Right renal cortex interstitium (tissue), 3 donors: ENCODE results near the gene LRRC52. TPM values are rescaled to one million over a fixed set of nuclear protein-coding genes. Genes with fewer than 3 reads are reported as not detected.
"Not testable (repeated sequence)": the region's sequence is repeated elsewhere in the genome, so short reads cannot be mapped to it uniquely, and the experiment has no call there.

ENCODE experiments used
- DNase-seq, 3 donors: peaks; one replicate each; pipeline ENCODE4 v3.0.0-alpha.2; 2013; ENCODE audit warnings: low read depth in 3 of 3, low spot score in 2 of 3
- polyA plus RNA-seq, 3 donors: library from polyadenylated mRNA; unstranded; fragments of 120-200 nt; gene quantifications; one replicate each; pipeline ENCODE4 v1.2.1, GENCODE V29; 2013; ENCODE audit not compliant: insufficient read length in 3 of 3

LRRC52 gene
- polyA plus RNA-seq, 3 donors: not detected

DNA sequence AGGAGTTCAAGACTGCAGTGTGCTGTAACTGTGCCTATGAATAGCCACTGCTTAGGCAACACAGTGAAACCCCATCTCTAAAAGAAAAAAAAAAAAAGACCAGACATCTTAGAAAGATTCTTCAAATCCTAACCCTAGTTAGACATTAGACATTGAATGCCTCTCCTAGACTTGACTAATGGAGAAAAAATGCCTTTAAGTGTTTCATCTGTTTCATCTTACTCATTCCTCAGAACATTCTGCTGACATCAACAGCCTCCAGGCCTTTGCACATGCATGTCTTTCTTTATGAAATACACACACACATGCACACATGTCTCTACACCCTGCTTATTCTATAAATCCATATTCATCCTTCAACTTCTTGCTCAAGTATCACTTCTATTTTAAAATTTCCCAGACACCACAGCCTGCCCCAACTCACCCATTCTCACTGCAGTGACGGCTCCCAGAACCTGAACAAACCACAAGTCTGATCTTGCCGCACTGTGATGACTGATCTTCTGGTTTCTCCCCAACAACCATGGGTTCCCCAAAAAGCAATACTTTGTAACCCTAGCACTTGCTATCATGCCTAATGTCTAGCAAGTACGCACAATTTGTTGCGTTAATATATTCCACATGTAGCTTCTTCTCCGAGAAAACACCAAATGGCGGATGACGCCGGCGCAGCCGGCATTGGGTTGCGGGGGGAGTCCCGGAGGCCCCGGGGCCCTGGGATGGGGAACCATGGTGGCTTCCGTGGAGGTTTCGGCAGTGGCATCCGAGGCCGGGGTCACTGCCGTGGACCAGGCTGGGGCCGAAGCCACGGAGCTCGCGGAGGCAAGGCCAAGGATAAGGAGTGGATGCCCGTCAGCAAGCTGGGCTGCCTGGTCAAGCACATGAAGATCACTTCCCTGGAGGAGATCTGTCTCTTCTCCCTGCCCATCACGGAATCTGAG is 37.4 kb downstream of the LRRC52 start:
- DNase-seq: no peak

GRCh38 chr1:165581926-165582325 is 38.1 kb downstream of the LRRC52 start:
- DNase-seq: no peak

- no peak for DNase-seq
Observed at GRCh38 chr1:165586398-165586797, 42.6 kb downstream of the LRRC52 start.

DNA sequence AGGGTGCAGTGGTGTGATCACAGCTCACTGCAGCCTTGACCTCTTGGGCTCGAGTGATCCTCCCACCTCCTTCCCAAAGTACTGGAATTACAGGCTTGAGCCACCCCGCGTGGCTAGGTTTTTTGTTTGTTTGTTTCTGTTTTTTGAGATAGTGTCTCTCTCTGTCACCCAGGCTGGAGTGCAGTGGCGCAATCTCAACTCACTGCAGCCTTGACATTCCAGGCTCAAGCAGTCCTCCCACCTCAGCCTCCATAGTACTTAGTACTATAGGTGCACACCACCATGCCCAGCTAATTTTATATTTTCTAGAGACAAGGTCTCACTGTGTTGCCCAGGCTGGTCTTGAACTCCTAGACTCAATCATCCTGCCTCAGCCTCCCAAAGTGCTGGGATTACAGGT is 47.6 kb downstream of the LRRC52 start:
- not testable (repeated sequence) for DNase-seq

GRCh38 chr1:165592945-165593823 is 49.4 kb downstream of the LRRC52 start:
- DNase-seq: peak in 2 of 3 donors; percentile 61 to 63

DNA sequence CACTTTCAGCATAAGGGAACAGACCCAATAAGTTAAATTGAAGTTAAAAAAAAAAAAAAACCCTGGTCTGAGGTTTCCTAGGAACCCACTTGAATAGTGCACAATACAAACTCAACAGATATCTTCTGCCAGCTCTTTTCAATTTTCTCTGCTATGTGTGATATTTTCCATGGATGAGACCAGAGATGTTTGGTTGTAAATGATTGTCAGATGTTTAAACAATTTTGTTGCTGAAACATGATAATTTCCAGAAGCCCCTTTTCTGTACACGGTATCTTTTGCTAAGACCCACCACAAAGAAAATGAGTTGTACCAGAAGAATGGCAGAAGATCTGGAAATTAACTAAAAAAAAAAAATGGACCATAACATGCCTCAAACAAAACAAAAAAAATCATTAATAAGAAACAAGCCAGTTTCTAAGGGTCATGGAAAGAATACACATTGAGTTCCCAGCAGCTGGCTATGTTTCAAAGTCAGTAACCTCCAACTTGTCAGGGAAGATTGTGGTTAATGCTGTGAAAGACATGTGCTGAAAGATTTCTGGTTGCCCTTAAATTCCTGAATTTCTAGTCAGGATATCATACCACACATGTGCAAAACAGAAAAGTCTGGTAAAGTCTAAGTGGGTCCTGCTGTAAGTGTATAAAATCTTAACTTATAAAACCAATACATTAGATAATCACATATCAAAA is 51.6 kb downstream of the LRRC52 start:
- no peak for DNase-seq

GRCh38 chr1:165597883-165598675 is 54.3 kb downstream of the LRRC52 start:
- peak; percentile 89 to 94 (median 91) for DNase-seq

DNA sequence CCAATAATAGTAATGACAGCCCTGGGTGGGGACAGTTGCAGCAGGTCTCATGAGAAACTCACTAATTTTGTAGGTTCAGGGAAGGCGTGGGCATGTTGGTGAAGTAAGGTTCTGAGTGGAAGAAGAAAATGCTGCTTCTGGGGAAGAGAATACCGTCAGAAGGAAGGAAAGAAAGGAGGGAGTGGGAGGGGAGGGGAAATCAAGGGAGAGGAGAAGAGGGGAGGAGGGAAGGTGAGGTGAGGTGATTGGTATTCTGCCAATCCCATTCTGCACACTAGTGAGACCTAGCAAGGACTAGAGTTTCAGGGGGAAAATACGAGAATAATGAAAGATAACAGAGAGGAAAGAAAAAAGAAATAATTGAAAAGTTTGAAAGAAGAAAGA is 54.9 kb downstream of the LRRC52 start:
- DNase-seq: no peak

- no peak for DNase-seq
Observed at GRCh38 chr1:165600793-165601192, 57.0 kb downstream of the LRRC52 start.

DNA sequence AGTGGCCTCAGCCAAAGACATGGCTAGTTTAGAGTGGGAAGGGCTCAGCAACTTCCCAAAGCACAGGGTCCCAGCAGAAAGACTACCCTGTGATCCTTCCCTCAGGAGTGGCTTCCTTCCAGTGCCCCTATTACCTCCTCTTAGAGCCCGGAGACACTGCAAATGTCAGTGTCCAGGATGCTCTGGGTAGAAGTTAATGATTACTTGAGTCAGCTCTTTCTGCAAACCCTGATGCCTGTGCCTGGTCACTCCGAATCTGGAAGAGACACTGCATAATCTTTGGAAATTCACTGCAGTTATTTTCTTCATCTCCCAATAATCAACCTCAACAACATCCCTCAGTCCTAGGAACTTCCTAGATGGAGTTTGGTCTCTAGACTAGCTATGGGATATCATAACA is 60.0 kb downstream of the LRRC52 start:
- no peak for DNase-seq

- no peak for DNase-seq
Observed at GRCh38 chr1:165605246-165605645, 61.4 kb downstream of the LRRC52 start.

DNA sequence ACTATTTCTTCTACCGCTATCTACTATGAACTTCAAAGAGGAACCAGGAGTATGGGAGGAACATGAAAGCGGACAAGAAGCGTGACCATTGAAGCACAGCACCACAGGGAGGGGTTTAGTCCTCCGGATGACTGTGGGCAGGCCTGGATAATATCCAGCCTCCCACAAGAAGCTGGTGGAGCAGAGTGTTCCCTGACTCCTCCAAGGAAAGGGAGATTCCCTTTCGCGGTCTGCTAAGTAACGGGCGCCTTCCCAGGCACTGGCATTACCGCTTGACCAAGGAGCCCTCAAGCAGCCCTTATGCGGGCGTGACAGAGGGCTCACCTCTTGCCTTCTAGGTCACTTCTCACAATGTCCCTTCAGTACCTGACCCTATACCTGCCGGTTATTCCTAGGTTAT is 62.9 kb downstream of the LRRC52 start:
- DNase-seq: not testable (repeated sequence)

GRCh38 chr1:165610866-165611265 is 67.1 kb downstream of the LRRC52 start:
- no peak for DNase-seq

GRCh38 chr1:165612062-165612461 is 68.3 kb downstream of the LRRC52 start:
- no peak for DNase-seq

Other genes starting within 250 kb of the LRRC52 start
- not detected for gene LMX1A, start 187.3 kb upstream of the LRRC52 start, polyA plus RNA-seq
- gene RXRG, start 98.9 kb upstream of the LRRC52 start, polyA plus RNA-seq: 1 to 10 TPM; 1.4 to 3.0 (median 2.0) TPM
- 100 to 1,000 TPM; 203 to 231 (median 217) TPM for gene MGST3, start 87.2 kb downstream of the LRRC52 start, polyA plus RNA-seq
- 100 to 1,000 TPM; 123 to 131 (median 127) TPM for gene ALDH9A1, start 154.6 kb downstream of the LRRC52 start, polyA plus RNA-seq
- gene TMCO1, start 224.9 kb downstream of the LRRC52 start, polyA plus RNA-seq: 100 to 1,000 TPM; 192 to 202 (median 194) TPM